K562 (cell line): ENCODE results near the gene SGSM2. TPM values are rescaled to one million over a fixed set of nuclear protein-coding genes. Genes with fewer than 3 reads are reported as not detected.
A peak's percentile ranks its signal among the peaks of the same experiment; 100 is the strongest.

Source experiments
- ATAC-seq: fragments of 200-7000 bp; cut with Tn5 transposase; 3 replicates; pipeline ENCODE4 v1.9.1; 2020; ENCODE audit warnings: moderate library complexity
- BruUV-seq: library from RNA; stranded (reverse); fragments of 400-500 nt; replicated peaks from 2 replicates; lab custom pipeline; 2021; lab: Mats Ljungman, UMichigan
- CTCF ChIA-PET: fragments of 300-600 bp; formaldehyde crosslinking; extraction: SDS; loops from one replicate; lab custom pipeline; 2021; ENCODE audit warnings: low intra/inter-chr PET ratio; lab: Yijun Ruan, JAX
- POLR2A ChIA-PET: fragments of 300-600, 350-650 bp; sonication (Branson Sonifier 250); formaldehyde crosslinking; extraction: SDS; loops from one replicate; lab custom pipeline; 2021; ENCODE audit warnings: antibody characterized with exemption, inconsistent platforms; lab: Yijun Ruan, JAX
- DNase-seq, 4 experiments: peaks; one replicate each; pipeline versions ENCODE4 v3.0.0 to v3.0.0-alpha.2; 2011 to 2018; ENCODE audit warnings: low spot score in 3 of 4, mixed read lengths in 3 of 4; ENCODE audit errors: extremely low read depth in 1 of 4
- FAIRE-seq: peaks from 2 replicates; lab custom pipeline; 2011; peaks lifted over from hg19 to GRCh38; lab: Jason Lieb, UNC
- H2AFZ ChIP-seq: 2 replicates; pipeline ENCODE4 v1.6.0; 2011; ENCODE audit warnings: low read depth, low read length, control low read depth, inconsistent platforms
- H3K27ac ChIP-seq: fragments of 200-600 bp; 3 replicates; pipeline ENCODE4 v1.8.0; 2011; ENCODE audit warnings: low read depth, mild to moderate bottlenecking, control low read depth, inconsistent platforms, low read length, moderate library complexity, mixed read lengths; ENCODE audit errors: extremely low read depth
- H3K27me3 ChIP-seq, 2 experiments: fragments of 300-600 bp in 1 of 2; 2 replicates in 1 of 2; 3 replicates in 1 of 2; pipeline versions ENCODE4 v1.6.0 to v1.8.0; 2011; ENCODE audit warnings: inconsistent platforms in 2 of 2, low read length in 2 of 2, mild to moderate bottlenecking in 1 of 2, mixed read lengths in 1 of 2, moderate library complexity in 1 of 2; ENCODE audit not compliant: control insufficient read depth in 2 of 2, insufficient read depth in 2 of 2
- H3K36me3 ChIP-seq: fragments of 300-600 bp; 3 replicates; pipeline ENCODE4 v1.8.0; 2011; ENCODE audit warnings: mild to moderate bottlenecking, low read length, inconsistent platforms; ENCODE audit not compliant: control insufficient read depth, insufficient read depth
- H3K4me1 ChIP-seq, 2 experiments: fragments of 200-600 bp in 1 of 2; replicated peaks in 1 of 2; 2 replicates in 1 of 2; 3 replicates in 1 of 2; pipeline versions ENCODE4 v1.5.1 to v1.8.0; 2011; ENCODE audit warnings: inconsistent platforms in 2 of 2, low read length in 2 of 2, mild to moderate bottlenecking in 1 of 2, mixed read lengths in 1 of 2, moderate library complexity in 1 of 2; ENCODE audit not compliant: control insufficient read depth in 2 of 2, insufficient read depth in 2 of 2
- H3K4me2 ChIP-seq: 2 replicates; pipeline ENCODE4 v1.6.1; 2011; ENCODE audit warnings: low read length, control low read depth, inconsistent platforms, mixed read lengths; ENCODE audit not compliant: insufficient read depth
- H3K4me3 ChIP-seq: fragments of 200-600 bp; sonication (generic), shearing (Covaris generic); 2 replicates; pipeline ENCODE4 v1.5.1; 2016; ENCODE audit warnings: control low read depth, inconsistent platforms
- H3K79me2 ChIP-seq: fragments of 200-600 bp; 3 replicates; pipeline ENCODE4 v1.8.0; 2011; ENCODE audit warnings: low read length, inconsistent platforms; ENCODE audit not compliant: control insufficient read depth, insufficient read depth
- H3K9ac ChIP-seq, 2 experiments: 2 replicates each; pipeline versions ENCODE4 v1.6.0 to v1.6.1; 2011; ENCODE audit warnings: low read depth in 2 of 2, low read length in 2 of 2, control low read depth in 1 of 2, inconsistent platforms in 1 of 2, mild to moderate bottlenecking in 1 of 2, mixed read lengths in 1 of 2; ENCODE audit not compliant: insufficient read depth in 1 of 2
- H3K9me1 ChIP-seq: one replicate; pipeline ENCODE4 v1.6.0; 2011; ENCODE audit warnings: inconsistent platforms, mild to moderate bottlenecking, low read length, moderate library complexity; ENCODE audit not compliant: control insufficient read depth, insufficient read depth
- H3K9me3 ChIP-seq: replicated peaks from 2 replicates; pipeline ENCODE4 v1.5.1; 2011; ENCODE audit warnings: low read depth, low read length, inconsistent platforms; ENCODE audit not compliant: control insufficient read depth, insufficient read depth
- H4K20me1 ChIP-seq: replicated peaks from 2 replicates; pipeline ENCODE4 v1.6.1; 2011; ENCODE audit warnings: low read length, inconsistent platforms, mixed read lengths; ENCODE audit not compliant: control insufficient read depth, insufficient read depth
- FOXA1 ChIP-seq: fragments of 450-650 bp; IDR thresholded peaks from 2 replicates; pipeline ENCODE4 v1.6.1; 2016; ENCODE audit warnings: mild to moderate bottlenecking, borderline replicate concordance
- MAFK ChIP-seq: IDR thresholded peaks from 2 replicates; pipeline ENCODE4 v1.6.1; 2011; ENCODE audit warnings: low read length, improper control_type of control experiment
- NFE2 ChIP-seq: IDR thresholded peaks from 2 replicates; pipeline ENCODE4 v1.6.1; 2014; ENCODE audit warnings: antibody characterized with exemption, low read depth
- POLR2G ChIP-seq: fragments of 200-400 bp; formaldehyde crosslinking; IDR thresholded peaks from 2 replicates; pipeline ENCODE4 v1.6.1; 2017; ENCODE audit warnings: low read depth, mild to moderate bottlenecking, antibody characterized with exemption, low read length, moderate library complexity
- RBBP5 ChIP-seq: fragments of 200-600 bp; sonication (generic); IDR thresholded peaks from 2 replicates; pipeline ENCODE4 v1.6.1; 2012; ENCODE audit warnings: borderline replicate concordance, mild to moderate bottlenecking, low read length, control low read depth, inconsistent platforms; ENCODE audit not compliant: insufficient read depth, poor library complexity, severe bottlenecking
- WGBS: fragments of 100-300 bp; shearing (Covaris generic); methylation state at CpG from one replicate; pipeline ENCODE4 v1.1.6; 2016; ENCODE audit warnings: low coverage, mixed read lengths; ENCODE audit not compliant: insufficient coverage; ENCODE audit errors: missing lambda C conversion rate; 5-methylcytosine and 5-hydroxymethylcytosine counted together
- in situ Hi-C: fragments of 300-500 bp; cut with MboI; formaldehyde crosslinking; loops from 4 replicates; pipeline ENCODE4 v1.15.0; 2018; ENCODE audit warnings: inconsistent platforms, mixed read lengths
- intact Hi-C: fragments of 100-400 bp; cut with micrococcal nuclease; formaldehyde crosslinking; loops from 2 replicates; pipeline ENCODE4 v1.14.2; 2022
- polyA plus RNA-seq, 8 experiments: library from polyadenylated mRNA; depleted of rRNA in 4 of 8; stranded (reverse) in 5 of 8; unstranded in 3 of 8; fragments of >200 nt; fragmentation: Nextera tagmentation in 2 of 8; fragmentation: Illumina TruSeq in 1 of 8; extraction: Ambion mirVana in 2 of 8; extraction: Trizol in 1 of 8; gene quantifications; 2 replicates each; pipeline versions ENCODE4 v1.2.1 to v1.2.3, GENCODE V29; 2011 to 2014; ENCODE audit warnings: inconsistent platforms in 1 of 8, missing spikeins in 1 of 8
- total RNA-seq, 7 experiments: library from RNA; depleted of rRNA in 6 of 7; stranded (reverse); fragments of >200 nt in 6 of 7; fragmentation: Illumina TruSeq in 2 of 7; extraction: Trizol in 2 of 7; gene quantifications; 2 replicates each; pipeline versions ENCODE4 v1.2.1 to v1.2.3, GENCODE V29; 2011 to 2021; ENCODE audit warnings: low replicate concordance in 1 of 7
- TF ChIP-seq, protein P1 (sequence below): fragments of 250-450 bp; sonication (Bioruptor Pico); IDR thresholded peaks from 2 replicates; pipeline ENCODE4 v1.5.1; 2021; ENCODE audit warnings: mild to moderate bottlenecking

Gene SGSM2
- total and polyA plus RNA-seq, 9 of the 15 experiments (the other 6 are each of a cell fraction or from before 2014, with no cell fraction given): 0.20 to 26.3 (median 14.8) TPM

DNA sequence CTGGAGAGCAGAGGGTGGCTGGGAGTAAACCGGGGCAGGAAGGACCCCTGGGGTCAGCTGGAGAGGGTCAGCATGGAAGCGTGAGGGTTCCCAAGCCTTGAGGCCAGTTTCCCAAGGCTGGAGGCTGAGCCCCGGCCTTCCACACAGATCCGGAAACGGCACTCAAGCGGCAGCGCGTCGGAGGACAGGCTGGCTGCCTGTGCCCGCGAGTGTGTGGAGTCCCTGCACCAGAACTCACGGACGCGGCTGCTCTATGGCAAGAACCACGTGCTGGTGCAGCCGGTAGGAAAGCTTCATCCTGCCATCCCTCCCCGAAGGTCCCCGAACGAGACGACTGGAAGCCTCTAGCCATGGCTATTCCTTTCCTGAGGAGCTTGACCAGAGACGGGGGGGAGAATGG lies 26.0 kb downstream of the SGSM2 start:
- no peak for FAIRE-seq
- H3K9ac ChIP-seq: no peak overlapping the region
- H4K20me1 ChIP-seq: no peaks in the 10 kb centered on the region; the same call in 1 of the 2 replicates
- BruUV-seq: no TSS peak
- H3K27ac ChIP-seq: no peak overlapping the region
- in situ Hi-C loops (no loop called here), intact Hi-C loops (no loop called here)
- no peak overlapping the region for H3K4me2 ChIP-seq
- no peaks in the 10 kb centered on the region for H3K79me2 ChIP-seq
- POLR2A ChIA-PET: interaction anchor here (0.8 kb wide), 1 partner anchor 10 kb away, joined by 3 read pairs; no protein-coding TSS in a partner anchor
- 71% methylated on average over 1 of the region's 21 CpGs for WGBS
- no peaks in the 10 kb centered on the region for H3K36me3 ChIP-seq
- DNase-seq: no peak
- H3K9me3 ChIP-seq: no peaks in the 10 kb centered on the region
- TF ChIP-seq MAFK: no peak
- TF ChIP-seq, protein P1, sequence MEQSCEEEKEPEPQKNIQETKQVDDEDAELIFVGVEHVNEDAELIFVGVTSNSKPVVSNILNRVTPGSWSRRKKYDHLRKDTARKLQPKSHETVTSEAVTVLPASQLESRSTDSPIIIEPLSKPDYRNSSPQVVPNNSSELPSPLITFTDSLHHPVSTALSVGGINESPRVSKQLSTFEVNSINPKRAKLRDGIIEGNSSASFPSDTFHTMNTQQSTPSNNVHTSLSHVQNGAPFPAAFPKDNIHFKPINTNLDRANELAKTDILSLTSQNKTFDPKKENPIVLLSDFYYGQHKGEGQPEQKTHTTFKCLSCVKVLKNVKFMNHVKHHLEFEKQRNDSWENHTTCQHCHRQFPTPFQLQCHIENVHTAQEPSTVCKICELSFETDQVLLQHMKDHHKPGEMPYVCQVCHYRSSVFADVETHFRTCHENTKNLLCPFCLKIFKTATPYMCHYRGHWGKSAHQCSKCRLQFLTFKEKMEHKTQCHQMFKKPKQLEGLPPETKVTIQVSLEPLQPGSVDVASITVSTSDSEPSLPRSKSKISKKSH (CRISPR knock-in tag): no peak
- no peak for TF ChIP-seq FOXA1
- no peak for TF ChIP-seq RBBP5
- no peak for TF ChIP-seq NFE2
- TF ChIP-seq POLR2G: peak; percentile 14; the same call in 1 of the 2 replicates
- H3K9me1 ChIP-seq: no peaks in the 10 kb centered on the region
- H3K4me3 ChIP-seq: no peak overlapping the region
- no peak overlapping the region for H2AFZ ChIP-seq
- peaks cover 8 to 13% of the 10 kb centered on the region in 2 experiments; a peak in 4 of 5 replicates for H3K4me1 ChIP-seq
- CTCF ChIA-PET: no interaction called here
- H3K27me3 ChIP-seq: no peaks in the 10 kb centered on the region
- ATAC-seq: no peak
